Measurements from ENCODE around the gene COL5A1.

- TF ChIP-seq, protein P1, sequence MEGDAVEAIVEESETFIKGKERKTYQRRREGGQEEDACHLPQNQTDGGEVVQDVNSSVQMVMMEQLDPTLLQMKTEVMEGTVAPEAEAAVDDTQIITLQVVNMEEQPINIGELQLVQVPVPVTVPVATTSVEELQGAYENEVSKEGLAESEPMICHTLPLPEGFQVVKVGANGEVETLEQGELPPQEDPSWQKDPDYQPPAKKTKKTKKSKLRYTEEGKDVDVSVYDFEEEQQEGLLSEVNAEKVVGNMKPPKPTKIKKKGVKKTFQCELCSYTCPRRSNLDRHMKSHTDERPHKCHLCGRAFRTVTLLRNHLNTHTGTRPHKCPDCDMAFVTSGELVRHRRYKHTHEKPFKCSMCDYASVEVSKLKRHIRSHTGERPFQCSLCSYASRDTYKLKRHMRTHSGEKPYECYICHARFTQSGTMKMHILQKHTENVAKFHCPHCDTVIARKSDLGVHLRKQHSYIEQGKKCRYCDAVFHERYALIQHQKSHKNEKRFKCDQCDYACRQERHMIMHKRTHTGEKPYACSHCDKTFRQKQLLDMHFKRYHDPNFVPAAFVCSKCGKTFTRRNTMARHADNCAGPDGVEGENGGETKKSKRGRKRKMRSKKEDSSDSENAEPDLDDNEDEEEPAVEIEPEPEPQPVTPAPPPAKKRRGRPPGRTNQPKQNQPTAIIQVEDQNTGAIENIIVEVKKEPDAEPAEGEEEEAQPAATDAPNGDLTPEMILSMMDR (IDR thresholded peaks at IDR 0.05 in 4 of 5, conservative IDR thresholded peaks at IDR 0.05 in 1 of 5): no peak
- TF ChIP-seq POLR2A (IDR thresholded peaks at IDR 0.05): no peak
Observed at GRCh38 chr9:134796882-134797281, 155.3 kb downstream of the COL5A1 start.
